CD4-positive, alpha-beta T cell (primary cell): ENCODE results near the gene SLC24A4. TPM values are rescaled to one million over a fixed set of nuclear protein-coding genes. Genes with fewer than 3 reads are reported as not detected.

Experiments used
- ATAC-seq: fragments of 200-7000 bp; cut with Tn5 transposase; one replicate; pipeline ENCODE4 v1.10.0; 2022; ENCODE audit warnings: mild to moderate bottlenecking; ENCODE audit not compliant: poor library complexity
- CTCF ChIA-PET: fragments of 350-600 bp; sonication (Branson Sonifier 250); formaldehyde crosslinking; loops from one replicate; lab custom pipeline; 2021; ENCODE audit warnings: antibody characterized with exemption, inconsistent platforms; lab: Charles Lee
- POLR2A ChIA-PET: fragments of 350-600 bp; sonication (Branson Sonifier 250); formaldehyde crosslinking; loops from one replicate; lab custom pipeline; 2021; ENCODE audit warnings: antibody characterized with exemption, inconsistent platforms; lab: Charles Lee
- DNase-seq, 14 experiments: peaks; one replicate each; pipeline ENCODE4 v3.0.0-alpha.2; 2013 to 2020; ENCODE audit warnings: mixed read lengths in 2 of 14
- H3K27ac ChIP-seq, 2 donors: one replicate each; pipeline versions ENCODE4 v1.5.1 to v1.7.0; 2013; ENCODE audit warnings: low read length in 2 of 2, low read depth in 1 of 2, mild to moderate bottlenecking in 1 of 2
- H3K27me3 ChIP-seq, 2 experiments: 1 replicate in 1 of 2; 2 replicates in 1 of 2; pipeline versions ENCODE4 v1.6.1 to v1.7.0; 2013; ENCODE audit warnings: low read length in 2 of 2, control low read depth in 1 of 2, mild to moderate bottlenecking in 1 of 2, moderate library complexity in 1 of 2; ENCODE audit not compliant: insufficient read depth in 2 of 2, control insufficient read depth in 1 of 2
- H3K36me3 ChIP-seq: one replicate; pipeline ENCODE4 v1.6.1; 2013; ENCODE audit warnings: low read length, control low read depth; ENCODE audit not compliant: insufficient read depth
- H3K4me1 ChIP-seq: one replicate; pipeline ENCODE4 v1.6.1; 2013; ENCODE audit warnings: low read length, control low read depth; ENCODE audit not compliant: insufficient read depth
- H3K4me3 ChIP-seq: one replicate; pipeline ENCODE4 v1.5.1; 2013; ENCODE audit warnings: mild to moderate bottlenecking, low read length, moderate library complexity
- H3K9me3 ChIP-seq, 2 experiments: 1 replicate in 1 of 2; 2 replicates in 1 of 2; pipeline versions ENCODE4 v1.6.1 to v1.7.0; 2013; ENCODE audit warnings: low read length in 2 of 2, mild to moderate bottlenecking in 2 of 2, control low read depth in 1 of 2, moderate library complexity in 1 of 2; ENCODE audit not compliant: control insufficient read depth in 1 of 2, insufficient read depth in 1 of 2
- H3K27ac Mint-ChIP-seq: one replicate; pipeline ENCODE4 v1.8.0; 2020; ENCODE audit warnings: mixed read lengths
- H3K27me3 Mint-ChIP-seq: one replicate; pipeline ENCODE4 v1.8.0; 2021; ENCODE audit warnings: mixed read lengths
- H3K36me3 Mint-ChIP-seq: one replicate; pipeline ENCODE4 v1.8.0; 2021; ENCODE audit warnings: low read depth, mixed read lengths
- H3K4me1 Mint-ChIP-seq: one replicate; pipeline ENCODE4 v1.8.0; 2021; ENCODE audit warnings: low read depth, mixed read lengths
- H3K4me3 Mint-ChIP-seq: one replicate; pipeline ENCODE4 v1.8.0; 2020; ENCODE audit warnings: mild to moderate bottlenecking, mixed read lengths
- H3K9me3 Mint-ChIP-seq: one replicate; pipeline ENCODE4 v1.8.0; 2020; ENCODE audit warnings: mixed read lengths
- CTCF ChIP-seq: fragments of 200-600 bp; IDR thresholded peaks from one replicate; pipeline ENCODE4 v1.8.0; 2022; ENCODE audit warnings: antibody characterized with exemption, mild to moderate bottlenecking
- intact Hi-C, 2 experiments: fragments of 100-400 bp; cut with DNase I in 1 of 2; cut with micrococcal nuclease in 1 of 2; formaldehyde crosslinking; loops; one replicate each; pipeline versions ENCODE4 v1.15.1 to v1.9.0; 2023 to 2025; cut with DNase I, micrococcal nuclease
- total RNA-seq, 174 experiments: library from RNA in 2 of 174; stranded (reverse) in 2 of 174; gene quantifications; one replicate each; pipeline ENCODE4 v1.2.3 and lab custom pipeline; 2021 to 2026

The SLC24A4 gene
- total RNA-seq, 2 experiments from 2014 or later, result 0.11 to 0.19 TPM

DNA sequence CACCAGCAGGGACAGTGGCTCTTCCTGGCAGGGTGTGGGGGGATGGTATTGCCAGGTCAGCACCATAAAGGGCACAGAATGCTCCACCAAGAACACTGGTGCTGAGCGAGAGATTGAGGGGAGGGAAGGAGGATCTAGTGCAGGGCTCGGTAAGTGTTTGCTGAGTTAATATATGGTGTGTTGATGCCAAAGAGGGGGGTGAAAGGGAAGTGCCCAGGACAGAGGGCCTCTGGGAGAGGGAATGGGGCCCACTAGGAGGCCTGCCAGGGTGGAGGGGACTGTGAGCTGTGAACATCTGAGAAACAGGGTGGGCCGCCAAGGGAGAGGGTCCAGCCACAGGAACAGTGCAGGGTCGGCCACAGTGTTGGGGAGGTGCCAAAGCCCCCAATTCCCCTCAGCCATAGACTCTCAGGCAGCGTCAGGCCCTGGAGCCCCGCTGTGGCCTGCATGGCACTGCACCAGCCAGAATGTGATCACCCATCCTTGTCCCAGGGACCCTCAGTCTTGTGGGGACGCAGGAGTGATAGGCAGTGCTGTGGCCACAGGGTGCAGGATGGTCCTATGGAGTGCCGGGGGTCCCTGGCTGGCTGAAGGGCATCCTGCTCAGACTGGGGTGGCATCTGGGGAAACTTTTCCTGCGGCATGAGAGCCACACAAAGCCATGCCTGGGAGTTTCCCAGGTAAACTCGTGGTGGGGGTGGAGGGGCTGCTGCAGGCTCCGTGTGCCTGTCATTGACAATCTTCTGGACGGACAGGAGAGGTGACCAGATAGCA is 202.5 kb downstream of the SLC24A4 start:
- H3K27ac Mint-ChIP-seq, result no peak overlapping the region
- no peaks in the 10 kb centered on the region for H3K27me3 Mint-ChIP-seq
- TF ChIP-seq CTCF, result no peak
- peaks cover 56% of the 10 kb centered on the region for H3K4me1 Mint-ChIP-seq
- ChIA-PET POLR2A (no interaction called here), CTCF (no interaction called here)
- no peak overlapping the region for H3K4me3 ChIP-seq
- DNase-seq, result no peak
- H3K36me3 ChIP-seq, result no peaks in the 10 kb centered on the region
- no peaks in the 10 kb centered on the region for H3K9me3 ChIP-seq
- ATAC-seq, result no peak
- intact Hi-C loops, result no loop called here
- no peak overlapping the region for H3K4me3 Mint-ChIP-seq
- peaks cover 18% of the 10 kb centered on the region for H3K4me1 ChIP-seq
- no peak overlapping the region for H3K27ac ChIP-seq
- H3K9me3 Mint-ChIP-seq, result no peaks in the 10 kb centered on the region
- H3K36me3 Mint-ChIP-seq, result no peaks in the 10 kb centered on the region
- H3K27me3 ChIP-seq, result no peaks in the 10 kb centered on the region

DNA sequence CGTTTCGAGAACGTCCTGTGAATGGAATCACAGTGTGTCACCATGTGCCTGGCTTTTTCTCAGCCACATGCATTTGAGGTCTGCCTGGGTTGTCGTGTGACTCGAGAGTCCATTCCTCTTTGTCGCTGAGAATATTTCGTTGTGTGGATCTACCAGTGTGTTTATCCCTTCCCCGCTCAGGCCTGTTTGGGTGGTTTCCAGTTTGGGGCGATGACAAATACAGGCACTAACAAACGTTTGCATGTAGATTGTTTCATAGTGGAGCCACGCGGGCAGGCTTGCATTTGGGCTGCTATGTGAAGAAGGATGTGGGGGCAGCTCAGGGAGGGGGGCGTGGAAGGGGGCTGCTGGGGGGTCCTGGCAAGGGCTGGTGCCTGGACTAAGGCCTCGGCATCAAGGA is 204.8 kb downstream of the SLC24A4 start:
- no peak for TF ChIP-seq CTCF
- ChIA-PET POLR2A (no interaction called here), CTCF (no interaction called here)
- H3K9me3 ChIP-seq, result no peaks in the 10 kb centered on the region
- H3K27me3 ChIP-seq, result no peaks in the 10 kb centered on the region
- Mint-ChIP-seq H3K9me3 (no peaks in the 10 kb centered on the region), H3K36me3 (no peaks in the 10 kb centered on the region), H3K27me3 (no peaks in the 10 kb centered on the region), H3K4me1 (peaks cover 49% of the 10 kb centered on the region), H3K4me3 (no peak overlapping the region), H3K27ac (peak overlapping the region; percentile 25)
- no peak overlapping the region for H3K27ac ChIP-seq
- ATAC-seq (no peak), DNase-seq (peak in 1 of 14 experiments; percentile 37)
- H3K36me3 ChIP-seq, result no peaks in the 10 kb centered on the region
- intact Hi-C loops, result no loop called here
- no peak overlapping the region for H3K4me3 ChIP-seq
- H3K4me1 ChIP-seq, result peaks cover 37% of the 10 kb centered on the region

GRCh38 chr14:92528486-92529100 is 205.6 kb downstream of the SLC24A4 start:
- H3K4me3 ChIP-seq, result no peak overlapping the region
- H3K36me3 Mint-ChIP-seq, result no peaks in the 10 kb centered on the region
- peaks cover 43% of the 10 kb centered on the region for H3K4me1 Mint-ChIP-seq
- H3K27ac Mint-ChIP-seq, result no peak overlapping the region
- no peaks in the 10 kb centered on the region for H3K9me3 ChIP-seq
- H3K27me3 ChIP-seq, result no peaks in the 10 kb centered on the region
- intact Hi-C loops, result no loop called here
- ChIA-PET POLR2A (interaction anchor here (2.0 kb wide), 1 partner anchor 12 kb away, joined by 5 read pairs; no protein-coding TSS in a partner anchor), CTCF (no interaction called here)
- DNase-seq (no peak), ATAC-seq (no peak)
- H3K27ac ChIP-seq, result no peak overlapping the region
- H3K27me3 Mint-ChIP-seq, result no peaks in the 10 kb centered on the region
- H3K9me3 Mint-ChIP-seq, result no peaks in the 10 kb centered on the region
- no peak overlapping the region for H3K4me3 Mint-ChIP-seq
- TF ChIP-seq CTCF, result no peak
- peaks cover 38% of the 10 kb centered on the region for H3K4me1 ChIP-seq
- no peaks in the 10 kb centered on the region for H3K36me3 ChIP-seq
